ENCODE data around the gene STK10. TPM values are rescaled to one million over a fixed set of nuclear protein-coding genes. Genes with fewer than 3 reads are reported as not detected.

The STK10 gene
- total RNA-seq, 3 donors from 2014 or later (not counting 1 experiment from before 2014, with no cell fraction given): 705 to 879 (median 783) TPM

GRCh38 chr5:172187118-172188032 is 649 bp downstream of the STK10 start:
- WGBS (ENCODE audit: insufficient coverage): under 1% methylated on average over 66 of the region's 66 CpGs
- ATAC-seq (peak; percentile 23 to 57 (median 41)), DNase-seq (peak; percentile 65 to 86)
- H3K4me3 ChIP-seq (ENCODE audit: low read length): peak overlapping the region; percentile 66
- no peaks in the 10 kb centered on the region for H3K9me3 ChIP-seq (ENCODE audit: control insufficient read depth, insufficient read depth, low read length)
- H3K9me3 Mint-ChIP-seq: no peaks in the 10 kb centered on the region
- TF ChIP-seq CTCF (IDR thresholded peaks at IDR 0.05): no peak
- intact Hi-C loops (cut with micrococcal nuclease): loop anchor here (1.0 to 10.0 kb wide), 6 partner anchors 8 to 180 kb away; partner anchors contain the start of genes FBXW11 and UBTD2
- peak overlapping the region; percentile 85 for H3K27ac ChIP-seq (ENCODE audit: low read length)
- H3K4me1 Mint-ChIP-seq: peaks cover 43 to 44% of the 10 kb centered on the region in 2 donors
- peaks cover 39% of the 10 kb centered on the region for H3K4me1 ChIP-seq (ENCODE audit: control insufficient read depth, insufficient read depth, low read length)
- H3K4me3 Mint-ChIP-seq: peak overlapping the region; percentile 98
- H3K27me3 Mint-ChIP-seq (ENCODE audit: low read depth in 2 of 2): no peaks in the 10 kb centered on the region
- no peaks in the 10 kb centered on the region for H3K27me3 ChIP-seq (ENCODE audit: control insufficient read depth, insufficient read depth, low read length)
- peaks cover 9% of the 10 kb centered on the region for H3K36me3 ChIP-seq (ENCODE audit: control insufficient read depth, insufficient read depth, low read length)
- no peaks in the 10 kb centered on the region for H3K36me3 Mint-ChIP-seq
- peak overlapping the region; percentile 97 to 98 for H3K27ac Mint-ChIP-seq

GRCh38 chr5:172186114-172186695 is 1.8 kb downstream of the STK10 start:
- ATAC-seq (no peak), DNase-seq (peak in 1 of 2 donors; percentile 36)
- H3K27me3 Mint-ChIP-seq (ENCODE audit: low read depth in 2 of 2): no peaks in the 10 kb centered on the region
- H3K36me3 ChIP-seq (ENCODE audit: control insufficient read depth, insufficient read depth, low read length): peaks cover 9% of the 10 kb centered on the region
- peak overlapping the region; percentile 97 to 98 for H3K27ac Mint-ChIP-seq
- no peak for TF ChIP-seq CTCF (IDR thresholded peaks at IDR 0.05)
- H3K4me3 ChIP-seq (ENCODE audit: low read length): peak overlapping the region; percentile 66
- intact Hi-C loops (cut with micrococcal nuclease): loop anchor here (5.0 to 10.0 kb wide), 2 partner anchors 99 to 179 kb away; partner anchors contain the start of genes FBXW11 and UBTD2
- no peaks in the 10 kb centered on the region for H3K27me3 ChIP-seq (ENCODE audit: control insufficient read depth, insufficient read depth, low read length)
- H3K4me3 Mint-ChIP-seq: peak overlapping the region; percentile 98
- WGBS (ENCODE audit: insufficient coverage): 10% methylated on average over 12 of the region's 13 CpGs
- H3K4me1 Mint-ChIP-seq: peaks cover 44 to 45% of the 10 kb centered on the region in 2 donors
- peaks cover 51% of the 10 kb centered on the region for H3K4me1 ChIP-seq (ENCODE audit: control insufficient read depth, insufficient read depth, low read length)
- H3K27ac ChIP-seq (ENCODE audit: low read length): peak overlapping the region; percentile 85
- no peaks in the 10 kb centered on the region for H3K9me3 Mint-ChIP-seq
- H3K36me3 Mint-ChIP-seq: no peaks in the 10 kb centered on the region
- H3K9me3 ChIP-seq (ENCODE audit: control insufficient read depth, insufficient read depth, low read length): no peaks in the 10 kb centered on the region

- H3K9me3 Mint-ChIP-seq: no peaks in the 10 kb centered on the region
- no peaks in the 10 kb centered on the region for H3K27me3 Mint-ChIP-seq (ENCODE audit: low read depth in 2 of 2)
- H3K9me3 ChIP-seq (ENCODE audit: control insufficient read depth, insufficient read depth, low read length): no peaks in the 10 kb centered on the region
- peaks cover 62% of the 10 kb centered on the region for H3K4me1 ChIP-seq (ENCODE audit: control insufficient read depth, insufficient read depth, low read length)
- 2% methylated on average over 10 of the region's 10 CpGs for WGBS (ENCODE audit: insufficient coverage)
- DNase-seq (peak in 1 of 2 donors; percentile 75), ATAC-seq (no peak)
- intact Hi-C loops (cut with micrococcal nuclease): loop anchor here (1.0 to 10.0 kb wide), 4 partner anchors 10 to 178 kb away; partner anchors contain the start of genes FBXW11 and UBTD2
- peak overlapping the region; percentile 98 for H3K4me3 Mint-ChIP-seq
- peak overlapping the region; percentile 97 to 98 for H3K27ac Mint-ChIP-seq
- peaks cover 9% of the 10 kb centered on the region for H3K36me3 ChIP-seq (ENCODE audit: control insufficient read depth, insufficient read depth, low read length)
- TF ChIP-seq CTCF (IDR thresholded peaks at IDR 0.05): no peak
- H3K4me1 Mint-ChIP-seq: peaks cover 52% of the 10 kb centered on the region in 2 donors
- H3K27me3 ChIP-seq (ENCODE audit: control insufficient read depth, insufficient read depth, low read length): no peaks in the 10 kb centered on the region
- peak overlapping the region; percentile 85 for H3K27ac ChIP-seq (ENCODE audit: low read length)
- H3K4me3 ChIP-seq (ENCODE audit: low read length): peak overlapping the region; percentile 66
- no peaks in the 10 kb centered on the region for H3K36me3 Mint-ChIP-seq
These were observed 2.9 kb downstream of the STK10 start for GRCh38 chr5:172185096-172185461.
